22Rv1 (cell line): ENCODE measurements around the gene ACSM3.

Experiments used
- H3K27ac ChIP-seq: fragments of 450-650 bp; 2 replicates; pipeline ENCODE4 v1.5.1; 2017
- CTCF ChIP-seq: fragments of 450-650 bp; IDR thresholded peaks from 2 replicates; pipeline ENCODE4 v1.5.1; 2017; ENCODE audit warnings: mild to moderate bottlenecking
- ZFX ChIP-seq: fragments of 450-650 bp; IDR thresholded peaks from 2 replicates; pipeline ENCODE4 v1.6.1; 2017; ENCODE audit warnings: antibody characterized with exemption, borderline replicate concordance

The ACSM3 gene

GRCh38 chr16:20761175-20761574 is 2.6 kb upstream of the ACSM3 start:
- TF ChIP-seq CTCF (no peak), ZFX (no peak)
- no peak overlapping the region for H3K27ac ChIP-seq

GRCh38 chr16:20762404-20763123 is 1.2 kb upstream of the ACSM3 start:
- H3K27ac ChIP-seq: peak overlapping the region; percentile 94
- TF ChIP-seq ZFX: no peak
- TF ChIP-seq CTCF: no peak

- peak overlapping the region; percentile 94 for H3K27ac ChIP-seq
Measured at GRCh38 chr16:20764448-20764847, 634 bp downstream of the ACSM3 start.

GRCh38 chr16:20765732-20766131 is 1.9 kb downstream of the ACSM3 start:
- TF ChIP-seq CTCF (no peak), ZFX (no peak)
- H3K27ac ChIP-seq: no peak overlapping the region; the same call in 1 of the 2 replicates

GRCh38 chr16:20766294-20766693 is 2.5 kb downstream of the ACSM3 start:
- no peak overlapping the region for H3K27ac ChIP-seq
- TF ChIP-seq CTCF: no peak
- no peak for TF ChIP-seq ZFX

- TF ChIP-seq ZFX (no peak), CTCF (no peak)
- H3K27ac ChIP-seq: no peak overlapping the region
Measured at GRCh38 chr16:20767577-20767976, 3.8 kb downstream of the ACSM3 start.

GRCh38 chr16:20768121-20768520 is 4.3 kb downstream of the ACSM3 start:
- H3K27ac ChIP-seq: no peak overlapping the region
- TF ChIP-seq ZFX (no peak), CTCF (no peak)

- H3K27ac ChIP-seq: no peak overlapping the region
- TF ChIP-seq ZFX (no peak), CTCF (no peak)
Measured at GRCh38 chr16:20768818-20769217, 5.0 kb downstream of the ACSM3 start.
